ENCODE results near the gene MAP3K5.
"Not testable (repeated sequence)": the region's sequence is repeated elsewhere in the genome, so short reads cannot be mapped to it uniquely, and the experiment has no call there.

MAP3K5 gene

GRCh38 chr6:136599329-136600011 is 192.8 kb downstream of the MAP3K5 start:
- DNase-seq = no peak

- no peak for DNase-seq
These were observed 194.2 kb downstream of the MAP3K5 start for GRCh38 chr6:136598048-136598447.

- no peak for DNase-seq
These were observed 197.6 kb downstream of the MAP3K5 start for GRCh38 chr6:136594671-136595070.

- DNase-seq = peak in 2 of 5 experiments; percentile 46 to 78
These were observed 198.4 kb downstream of the MAP3K5 start for GRCh38 chr6:136593748-136594490.

GRCh38 chr6:136592930-136593673 is 199.2 kb downstream of the MAP3K5 start:
- DNase-seq = no peak

- DNase-seq = no peak
These were observed 200.7 kb downstream of the MAP3K5 start for GRCh38 chr6:136591617-136592016.

GRCh38 chr6:136590846-136591245 is 201.4 kb downstream of the MAP3K5 start:
- not testable (repeated sequence) for DNase-seq

GRCh38 chr6:136587527-136587926 is 204.8 kb downstream of the MAP3K5 start:
- no peak for DNase-seq

GRCh38 chr6:136586295-136586694 is 206.0 kb downstream of the MAP3K5 start:
- no peak for DNase-seq

- DNase-seq = not testable (repeated sequence)
These were observed 206.8 kb downstream of the MAP3K5 start for GRCh38 chr6:136585523-136585922.

- DNase-seq = not testable (repeated sequence)
These were observed 208.0 kb downstream of the MAP3K5 start for GRCh38 chr6:136584290-136584689.

GRCh38 chr6:136582711-136583471 is 209.4 kb downstream of the MAP3K5 start:
- DNase-seq = peak in 1 of 5 experiments; percentile 13

GRCh38 chr6:136579800-136580199 is 212.5 kb downstream of the MAP3K5 start:
- DNase-seq = no peak

GRCh38 chr6:136576821-136577220 is 215.5 kb downstream of the MAP3K5 start:
- DNase-seq = no peak

- DNase-seq = no peak
These were observed 220.8 kb downstream of the MAP3K5 start for GRCh38 chr6:136571496-136571895.

- DNase-seq = no peak
These were observed 221.2 kb downstream of the MAP3K5 start for GRCh38 chr6:136571065-136571464.

GRCh38 chr6:136568129-136568528 is 224.1 kb downstream of the MAP3K5 start:
- DNase-seq = no peak

GRCh38 chr6:136567688-136568087 is 224.6 kb downstream of the MAP3K5 start:
- no peak for DNase-seq

GRCh38 chr6:136566851-136567250 is 225.4 kb downstream of the MAP3K5 start:
- DNase-seq = no peak

GRCh38 chr6:136566007-136566487 is 226.2 kb downstream of the MAP3K5 start:
- no peak for DNase-seq

GRCh38 chr6:136564180-136564579 is 228.1 kb downstream of the MAP3K5 start:
- no peak for DNase-seq

- DNase-seq = peak in 1 of 5 experiments; percentile 34
These were observed 228.7 kb downstream of the MAP3K5 start for GRCh38 chr6:136563386-136564152.
